ENCODE results near the gene TRIM67.
"Not testable (repeated sequence)": the region's sequence is repeated elsewhere in the genome, so short reads cannot be mapped to it uniquely, and the experiment has no call there.

TRIM67 gene

DNA sequence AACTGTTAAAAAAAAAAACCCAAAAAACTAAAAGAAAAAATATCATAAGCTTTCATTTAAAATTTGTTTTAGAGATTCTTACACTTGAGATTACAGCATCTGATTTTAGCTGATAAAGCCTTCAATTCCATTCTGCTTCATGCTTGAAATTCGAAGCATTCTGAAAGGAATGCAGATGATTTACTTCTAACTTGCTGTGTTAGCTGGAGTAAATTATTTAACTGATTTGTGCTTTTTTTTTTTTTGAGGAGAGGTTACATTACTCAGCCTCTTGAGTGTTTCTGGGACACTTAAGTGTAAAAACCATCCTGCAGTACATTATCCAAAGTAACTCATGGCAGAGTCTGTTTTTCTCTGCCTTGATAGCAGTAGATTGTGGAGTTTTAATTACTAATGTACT lies 4.5 kb upstream of the TRIM67 start:
- no peak for DNase-seq (ENCODE audit: low read depth)
- H3K4me3 ChIP-seq (ENCODE audit: low read depth, low read length): no peak overlapping the region
- TF ChIP-seq, protein P1, sequence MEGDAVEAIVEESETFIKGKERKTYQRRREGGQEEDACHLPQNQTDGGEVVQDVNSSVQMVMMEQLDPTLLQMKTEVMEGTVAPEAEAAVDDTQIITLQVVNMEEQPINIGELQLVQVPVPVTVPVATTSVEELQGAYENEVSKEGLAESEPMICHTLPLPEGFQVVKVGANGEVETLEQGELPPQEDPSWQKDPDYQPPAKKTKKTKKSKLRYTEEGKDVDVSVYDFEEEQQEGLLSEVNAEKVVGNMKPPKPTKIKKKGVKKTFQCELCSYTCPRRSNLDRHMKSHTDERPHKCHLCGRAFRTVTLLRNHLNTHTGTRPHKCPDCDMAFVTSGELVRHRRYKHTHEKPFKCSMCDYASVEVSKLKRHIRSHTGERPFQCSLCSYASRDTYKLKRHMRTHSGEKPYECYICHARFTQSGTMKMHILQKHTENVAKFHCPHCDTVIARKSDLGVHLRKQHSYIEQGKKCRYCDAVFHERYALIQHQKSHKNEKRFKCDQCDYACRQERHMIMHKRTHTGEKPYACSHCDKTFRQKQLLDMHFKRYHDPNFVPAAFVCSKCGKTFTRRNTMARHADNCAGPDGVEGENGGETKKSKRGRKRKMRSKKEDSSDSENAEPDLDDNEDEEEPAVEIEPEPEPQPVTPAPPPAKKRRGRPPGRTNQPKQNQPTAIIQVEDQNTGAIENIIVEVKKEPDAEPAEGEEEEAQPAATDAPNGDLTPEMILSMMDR (IDR thresholded peaks at IDR 0.05; ENCODE audit: low read depth, low read length, missing control alignments): no peak

DNA sequence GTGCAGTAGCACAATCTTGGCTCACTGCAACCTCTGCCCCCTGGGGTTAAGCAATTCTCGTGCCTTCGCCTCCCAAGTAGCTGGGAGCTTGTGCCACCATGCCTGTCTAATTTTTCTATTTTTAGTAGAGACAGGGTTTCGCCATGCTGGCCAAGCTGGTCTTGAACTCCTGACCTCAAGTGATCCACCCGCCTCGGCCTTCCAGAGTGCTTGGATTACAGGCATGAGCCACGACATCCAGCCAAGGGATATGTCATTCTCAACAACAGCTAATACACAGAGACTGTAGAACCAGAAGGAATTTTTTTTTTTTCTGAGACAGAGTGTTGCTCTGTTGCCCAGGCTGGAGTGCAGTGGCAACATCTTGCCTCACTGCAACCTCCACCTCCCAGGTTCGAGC lies 3.7 kb upstream of the TRIM67 start:
- not testable (repeated sequence) for DNase-seq (ENCODE audit: low read depth); H3K4me3 ChIP-seq (ENCODE audit: low read depth, low read length)

DNA sequence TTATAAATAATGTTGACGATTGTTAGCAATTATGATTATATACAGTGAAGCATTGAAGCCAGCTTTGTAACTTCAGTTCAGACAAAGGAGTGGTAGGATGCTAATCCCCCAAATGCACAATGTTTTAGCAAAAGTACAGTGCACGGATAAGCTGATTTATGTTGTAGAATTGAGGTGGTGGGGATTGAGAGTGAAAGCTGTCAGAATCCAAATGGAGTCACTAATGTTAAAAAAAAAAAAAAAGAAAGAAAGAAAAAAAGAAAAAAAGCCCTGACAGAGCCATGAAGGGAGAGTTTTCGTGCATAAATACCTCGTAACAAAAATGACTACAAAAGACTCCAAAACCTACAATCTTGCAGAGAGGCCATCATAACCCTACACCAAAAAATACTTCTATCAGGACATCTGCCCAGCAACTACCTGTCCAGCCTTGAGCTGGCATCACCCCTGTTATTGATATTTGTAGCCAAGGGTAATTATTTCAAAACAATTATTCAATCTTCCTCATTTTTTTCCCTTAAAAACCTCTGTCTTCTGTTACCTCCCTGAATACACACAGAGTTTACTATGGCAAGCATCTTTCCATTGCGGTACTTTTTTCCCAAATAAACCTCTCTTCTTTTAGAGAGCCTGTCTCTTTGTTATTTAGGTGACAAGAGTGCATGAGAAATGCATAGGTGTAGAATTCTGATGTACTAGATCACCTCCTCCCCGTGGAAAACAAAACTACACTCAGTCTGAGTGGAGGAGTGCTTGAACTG lies 2.5 kb upstream of the TRIM67 start:
- TF ChIP-seq, protein P1 (IDR thresholded peaks at IDR 0.05; ENCODE audit: low read depth, low read length, missing control alignments): no peak
- DNase-seq (ENCODE audit: low read depth): no peak
- H3K4me3 ChIP-seq (ENCODE audit: low read depth, low read length): no peak overlapping the region

DNA sequence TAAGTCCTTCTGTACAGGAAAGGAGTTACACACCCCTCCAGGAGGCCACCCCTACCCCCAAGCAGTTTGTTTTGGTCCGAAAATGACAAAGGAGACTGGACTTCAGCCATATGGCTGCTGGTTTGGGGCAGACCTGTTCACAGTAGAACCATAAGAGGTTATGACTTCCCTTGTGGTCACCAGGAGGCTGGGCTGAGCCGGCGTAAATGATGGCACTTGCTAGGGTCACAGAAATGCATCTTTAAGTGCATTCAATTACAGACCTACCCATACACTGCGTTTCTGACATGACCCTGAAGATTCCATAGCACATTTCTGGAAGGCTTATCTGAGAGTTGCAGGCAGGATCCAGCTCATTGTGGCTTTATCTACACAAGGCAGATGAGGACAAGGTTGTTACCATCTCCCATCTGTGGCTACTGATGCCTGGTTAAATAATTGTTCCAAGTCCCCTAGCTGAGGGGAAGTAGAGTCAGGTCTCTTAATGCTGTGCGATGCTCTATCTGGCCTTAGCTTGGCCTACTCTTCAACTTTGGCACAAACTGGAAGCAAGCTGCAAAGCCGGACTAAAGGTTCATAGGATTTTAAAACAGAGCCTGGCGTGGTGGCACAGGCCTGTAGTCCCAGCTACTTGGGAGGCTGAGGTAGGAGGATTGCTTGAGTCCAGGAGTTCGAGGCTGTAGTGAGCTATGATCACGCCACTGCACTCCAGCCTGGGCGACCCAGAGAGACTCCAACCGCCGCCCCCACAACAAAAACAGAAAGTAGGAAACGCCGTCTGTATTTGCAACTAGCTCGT lies 1.7 kb upstream of the TRIM67 start:
- TF ChIP-seq, protein P1 (IDR thresholded peaks at IDR 0.05; ENCODE audit: low read depth, low read length, missing control alignments): no peak
- DNase-seq (ENCODE audit: low read depth): no peak
- no peak overlapping the region for H3K4me3 ChIP-seq (ENCODE audit: low read depth, low read length)

DNA sequence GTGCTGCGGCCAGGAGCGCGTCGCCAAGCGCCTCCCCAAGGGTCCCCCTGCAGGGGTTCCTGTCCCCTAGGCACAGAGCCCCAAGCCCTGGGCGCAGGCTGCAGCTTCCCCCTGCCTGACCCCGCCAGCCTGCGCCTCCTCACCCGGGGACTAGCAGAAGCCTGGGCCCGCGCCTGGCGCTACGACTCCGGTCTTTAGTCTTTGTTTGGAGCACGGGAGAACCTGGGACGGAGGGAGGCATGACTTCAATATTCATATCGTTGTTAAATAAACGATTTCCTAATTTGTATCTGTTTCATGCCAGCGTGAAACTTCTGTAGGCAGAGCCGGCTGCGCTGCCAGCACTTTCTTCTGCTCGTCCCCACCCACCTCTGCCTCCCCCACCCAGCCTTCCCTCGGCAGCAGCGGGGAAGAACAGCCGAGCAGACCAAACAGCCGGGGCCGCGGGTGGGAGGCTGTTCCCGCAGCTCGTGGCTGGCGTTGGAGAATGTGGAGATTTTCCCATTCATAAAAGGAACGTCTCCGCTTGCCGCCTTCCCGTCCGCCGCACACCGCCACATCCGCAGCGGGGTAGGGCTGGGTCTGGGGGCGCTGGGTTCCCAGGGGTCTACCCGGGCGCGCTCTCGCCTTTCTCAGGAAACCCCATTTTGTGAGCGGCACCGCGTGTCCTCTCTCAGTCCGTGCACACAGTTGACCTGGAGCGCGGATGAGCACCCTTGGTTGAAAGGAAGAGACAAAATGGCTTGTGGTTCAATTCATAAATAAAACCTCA lies 777 bp upstream of the TRIM67 start:
- TF ChIP-seq, protein P1 (IDR thresholded peaks at IDR 0.05; ENCODE audit: low read depth, low read length, missing control alignments): no peak
- H3K4me3 ChIP-seq (ENCODE audit: low read depth, low read length): no peak overlapping the region

DNA sequence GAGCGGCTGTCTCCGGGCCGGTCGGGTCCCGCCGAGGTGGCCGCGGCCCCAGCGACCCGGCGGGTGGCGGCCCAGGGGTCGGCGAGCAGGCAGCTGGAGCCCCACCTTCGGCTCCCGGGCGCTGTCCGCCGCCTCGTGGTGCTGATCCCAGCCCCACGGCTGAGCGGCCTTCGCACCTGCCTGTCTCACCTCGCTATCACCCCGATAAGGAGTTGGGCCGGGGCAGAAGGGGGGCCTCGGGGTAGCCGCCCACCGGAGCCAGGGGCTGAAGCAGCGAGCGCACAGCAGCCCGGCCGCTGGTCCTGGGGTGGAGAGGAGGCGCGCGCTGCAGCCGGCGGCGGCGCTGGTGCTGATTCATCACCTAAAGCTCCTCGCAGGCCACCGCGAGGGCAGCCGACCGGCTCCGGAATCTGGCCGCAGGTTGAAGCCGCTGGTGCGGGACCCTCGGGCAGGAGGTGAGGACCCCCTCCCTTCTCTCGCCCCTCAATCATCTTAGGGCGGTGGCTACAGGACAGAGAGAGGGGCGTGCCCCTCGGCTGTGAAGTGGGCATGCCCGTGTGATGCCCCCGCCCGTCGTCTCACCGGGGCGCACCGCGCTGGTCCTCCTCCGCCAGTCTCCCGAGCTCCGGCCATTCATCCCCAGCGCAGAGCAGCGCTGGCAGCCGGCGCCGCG lies 575 bp downstream of the TRIM67 start:
- no peak for DNase-seq (ENCODE audit: low read depth)
- no peak overlapping the region for H3K4me3 ChIP-seq (ENCODE audit: low read depth, low read length)
- TF ChIP-seq, protein P1 (IDR thresholded peaks at IDR 0.05; ENCODE audit: low read depth, low read length, missing control alignments): no peak

More for the DNA sequence above, 777 bp upstream of the TRIM67 start:
- no peak for DNase-seq (ENCODE audit: low read depth)
